Esophagus muscularis mucosa (tissue), 4 donors: Measurements from ENCODE around the gene FKBP10.
A peak's percentile ranks its signal among the peaks of the same experiment; 100 is the strongest.

Experiments used
- CTCF ChIP-seq, 3 experiments: fragments of 200-600 bp in 2 of 3; fragments of 450-650 bp in 1 of 3; sonication (generic) in 2 of 3; IDR thresholded peaks; one replicate each; pipeline ENCODE4 v1.5.1; 2017 to 2019; ENCODE audit warnings: antibody characterized with exemption in 3 of 3, mild to moderate bottlenecking in 2 of 3, moderate library complexity in 1 of 3
- EP300 ChIP-seq: sonication (generic); formaldehyde crosslinking; IDR thresholded peaks from one replicate; pipeline ENCODE4 v1.6.1; 2017; ENCODE audit warnings: antibody characterized with exemption
- POLR2A ChIP-seq: fragments of 450-650 bp; IDR thresholded peaks from one replicate; pipeline ENCODE4 v1.6.1; 2017; ENCODE audit warnings: antibody characterized with exemption, moderate library complexity, mild to moderate bottlenecking, low read depth
- POLR2AphosphoS5 ChIP-seq, 2 donors: sonication (generic); formaldehyde crosslinking; IDR thresholded peaks; one replicate each; pipeline ENCODE4 v1.6.1; 2017; ENCODE audit warnings: antibody characterized with exemption in 2 of 2

DNA sequence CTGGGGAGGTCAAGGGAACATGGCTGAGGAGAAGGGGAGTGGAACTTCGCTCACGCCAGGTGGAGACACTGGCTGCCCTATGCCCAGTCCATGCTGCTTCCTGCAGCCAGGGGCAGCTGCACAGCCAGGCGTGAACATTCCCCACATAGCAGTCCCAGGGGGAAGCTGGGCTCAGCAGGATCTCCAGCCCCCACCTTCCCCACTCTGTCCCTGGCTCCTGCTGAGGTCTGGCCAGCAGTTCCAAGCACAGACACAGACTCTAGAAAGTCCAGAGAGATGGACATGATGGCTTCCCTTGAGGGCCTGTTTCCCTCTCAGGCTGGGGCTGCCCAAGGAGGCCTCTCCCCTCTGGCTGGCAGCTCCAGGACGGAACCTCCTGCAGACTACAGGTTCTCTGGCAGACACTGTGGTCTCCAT is 35.6 kb upstream of the FKBP10 start:
- TF ChIP-seq CTCF (IDR thresholded peaks at IDR 0.05) (peak in 1 of 3 experiments; percentile 32), POLR2A (no peak), EP300 (no peak), POLR2AphosphoS5 (IDR thresholded peaks at IDR 0.05) (no peak)
